Measurements from ENCODE around the gene F11R. TPM values are rescaled to one million over a fixed set of nuclear protein-coding genes. Genes with fewer than 3 reads are reported as not detected.

F11R gene
- total RNA-seq, 4 donors from 2014 or later = 4.5 to 28.2 (median 9.9) TPM

DNA sequence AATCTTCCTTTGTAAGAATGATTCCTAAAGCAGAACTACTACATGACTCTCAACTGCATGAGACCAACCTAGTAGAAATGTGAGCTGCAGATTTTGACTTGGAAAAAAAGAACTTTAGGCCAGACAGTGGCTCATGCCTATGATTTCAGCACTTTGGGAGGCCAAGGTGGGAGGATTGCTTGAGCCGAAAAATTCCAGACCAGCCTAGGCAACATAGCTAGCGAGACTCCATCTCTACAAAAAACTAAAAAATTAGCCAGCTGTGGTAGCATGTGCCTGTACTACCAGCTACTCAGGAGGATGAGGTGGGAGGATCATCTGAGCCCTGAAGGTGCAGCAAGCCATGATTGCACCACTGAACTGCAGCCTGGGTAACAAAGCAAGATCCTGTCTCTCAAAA lies 41.7 kb downstream of the F11R start:
- Histone ChIP-seq H3K4me3 (no peak overlapping the region), H3K36me3 (no peaks in the 10 kb centered on the region), H3K27me3 (peaks cover 83% of the 10 kb centered on the region), H3K9me3 (no peaks in the 10 kb centered on the region), H3K4me1 (peaks cover 0 to 12% (median 0%) of the 10 kb centered on the region in 3 donors), H3K27ac (no peak overlapping the region)
- WGBS, 2 donors (ENCODE audit: low coverage in 1 of 2) = 88 to 92% methylated on average over 2 of the region's 2 CpGs
- no peak for TF ChIP-seq POLR2A (IDR thresholded peaks at IDR 0.05)
- TF ChIP-seq POLR2AphosphoS5 (IDR thresholded peaks at IDR 0.05) = no peak
- TF ChIP-seq, protein P1, sequence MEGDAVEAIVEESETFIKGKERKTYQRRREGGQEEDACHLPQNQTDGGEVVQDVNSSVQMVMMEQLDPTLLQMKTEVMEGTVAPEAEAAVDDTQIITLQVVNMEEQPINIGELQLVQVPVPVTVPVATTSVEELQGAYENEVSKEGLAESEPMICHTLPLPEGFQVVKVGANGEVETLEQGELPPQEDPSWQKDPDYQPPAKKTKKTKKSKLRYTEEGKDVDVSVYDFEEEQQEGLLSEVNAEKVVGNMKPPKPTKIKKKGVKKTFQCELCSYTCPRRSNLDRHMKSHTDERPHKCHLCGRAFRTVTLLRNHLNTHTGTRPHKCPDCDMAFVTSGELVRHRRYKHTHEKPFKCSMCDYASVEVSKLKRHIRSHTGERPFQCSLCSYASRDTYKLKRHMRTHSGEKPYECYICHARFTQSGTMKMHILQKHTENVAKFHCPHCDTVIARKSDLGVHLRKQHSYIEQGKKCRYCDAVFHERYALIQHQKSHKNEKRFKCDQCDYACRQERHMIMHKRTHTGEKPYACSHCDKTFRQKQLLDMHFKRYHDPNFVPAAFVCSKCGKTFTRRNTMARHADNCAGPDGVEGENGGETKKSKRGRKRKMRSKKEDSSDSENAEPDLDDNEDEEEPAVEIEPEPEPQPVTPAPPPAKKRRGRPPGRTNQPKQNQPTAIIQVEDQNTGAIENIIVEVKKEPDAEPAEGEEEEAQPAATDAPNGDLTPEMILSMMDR (IDR thresholded peaks at IDR 0.05) = no peak
- no peak for TF ChIP-seq EP300 (IDR thresholded peaks at IDR 0.05)
- ATAC-seq = no peak

DNA sequence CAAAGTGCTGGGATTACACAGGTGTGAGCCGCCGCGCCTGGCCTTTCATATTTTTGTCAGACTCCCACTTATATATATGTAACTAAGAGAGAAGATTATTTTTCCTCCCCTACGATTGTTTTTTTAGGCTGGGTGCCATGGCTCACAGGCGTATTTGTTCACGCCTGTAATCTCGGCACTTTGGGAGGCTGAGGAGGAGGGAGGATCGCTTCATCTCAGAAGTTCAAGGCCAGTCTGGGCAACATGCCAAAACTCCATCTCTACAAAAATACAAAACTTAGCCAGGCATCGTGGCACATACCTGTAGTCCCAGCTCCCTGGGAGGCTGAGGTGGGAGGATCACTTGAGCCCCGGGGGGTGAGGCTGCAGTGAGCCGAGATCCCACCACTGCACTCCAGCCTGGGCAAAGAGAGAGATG lies 42.4 kb downstream of the F11R start:
- H3K36me3 ChIP-seq = no peaks in the 10 kb centered on the region
- ATAC-seq = no peak
- WGBS, 2 donors (ENCODE audit: low coverage in 1 of 2) = 40 to 52% methylated on average over 1 to 9 of the region's 11 CpGs
- no peak overlapping the region for H3K4me3 ChIP-seq
- H3K9me3 ChIP-seq = no peaks in the 10 kb centered on the region
- no peak overlapping the region for H3K27ac ChIP-seq
- no peak for TF ChIP-seq EP300 (IDR thresholded peaks at IDR 0.05)
- no peak for TF ChIP-seq POLR2AphosphoS5 (IDR thresholded peaks at IDR 0.05)
- TF ChIP-seq, protein P1 (IDR thresholded peaks at IDR 0.05) = no peak
- no peak for TF ChIP-seq POLR2A (IDR thresholded peaks at IDR 0.05)
- peaks cover 0 to 12% (median 0%) of the 10 kb centered on the region in 3 donors for H3K4me1 ChIP-seq
- peaks cover 87% of the 10 kb centered on the region for H3K27me3 ChIP-seq

DNA sequence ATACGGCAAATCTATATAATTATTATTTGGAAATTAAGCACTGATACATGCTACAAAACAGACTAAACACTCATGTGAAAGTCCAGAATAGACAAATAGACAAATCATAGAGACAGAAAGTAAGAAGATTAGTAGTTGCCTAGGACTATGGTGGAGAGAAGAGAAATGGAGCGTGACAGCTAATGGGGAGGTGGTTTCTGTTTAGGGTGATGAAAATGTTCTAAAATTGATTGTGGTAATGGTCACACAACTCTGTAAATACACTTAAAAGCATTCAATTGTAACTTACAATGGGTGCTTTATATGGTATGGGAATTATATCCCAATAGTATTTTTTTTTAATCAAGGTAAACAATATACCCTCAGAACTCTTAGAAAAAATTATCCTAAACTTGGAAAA lies 45.9 kb downstream of the F11R start:
- no peaks in the 10 kb centered on the region for H3K9me3 ChIP-seq
- WGBS, 2 donors (ENCODE audit: low coverage in 1 of 2) = 89 to 100% methylated on average over 1 to 2 of the region's 2 CpGs
- H3K27ac ChIP-seq = no peak overlapping the region

DNA sequence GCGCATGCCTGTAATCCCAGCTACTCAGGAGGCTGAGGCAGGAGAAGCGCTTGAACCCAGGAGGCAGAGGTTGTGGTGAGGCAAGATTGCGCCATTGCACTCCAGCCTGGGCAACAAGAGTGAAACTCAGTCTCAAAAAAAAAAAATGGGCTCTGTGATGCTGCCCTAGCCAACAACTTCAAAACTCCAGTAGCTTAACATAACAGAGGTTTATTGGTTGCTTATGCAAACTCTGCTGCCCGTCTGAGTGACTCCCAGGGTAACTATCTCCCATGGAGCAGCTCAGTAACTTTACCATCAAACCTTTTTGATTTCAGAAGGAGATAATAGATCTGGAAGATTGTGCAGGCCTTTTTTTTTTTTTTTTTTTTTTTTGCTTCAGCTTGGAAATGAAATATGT lies 47.5 kb downstream of the F11R start:
- Histone ChIP-seq H3K36me3 (no peaks in the 10 kb centered on the region), H3K27me3 (peaks cover 55% of the 10 kb centered on the region), H3K9me3 (no peaks in the 10 kb centered on the region), H3K4me3 (no peak overlapping the region), H3K27ac (no peak overlapping the region), H3K4me1 (no peaks in the 10 kb centered on the region)
- ATAC-seq = no peak
- WGBS, 2 donors (ENCODE audit: low coverage in 1 of 2) = 60 to 86% methylated on average over 1 to 4 of the region's 4 CpGs
- TF ChIP-seq, protein P1 (IDR thresholded peaks at IDR 0.05) = no peak
- TF ChIP-seq POLR2A (IDR thresholded peaks at IDR 0.05) = no peak
- no peak for TF ChIP-seq POLR2AphosphoS5 (IDR thresholded peaks at IDR 0.05)
- no peak for TF ChIP-seq EP300 (IDR thresholded peaks at IDR 0.05)

More for the DNA sequence above, 45.9 kb downstream of the F11R start:
- no peak for ATAC-seq
- H3K27me3 ChIP-seq = peaks cover 60% of the 10 kb centered on the region
- no peaks in the 10 kb centered on the region for H3K36me3 ChIP-seq
- TF ChIP-seq EP300 (IDR thresholded peaks at IDR 0.05) (no peak), POLR2A (IDR thresholded peaks at IDR 0.05) (no peak), POLR2AphosphoS5 (IDR thresholded peaks at IDR 0.05) (no peak)
- TF ChIP-seq, protein P1 (IDR thresholded peaks at IDR 0.05) = no peak
- no peaks in the 10 kb centered on the region for H3K4me1 ChIP-seq
- no peak overlapping the region for H3K4me3 ChIP-seq

DNA sequence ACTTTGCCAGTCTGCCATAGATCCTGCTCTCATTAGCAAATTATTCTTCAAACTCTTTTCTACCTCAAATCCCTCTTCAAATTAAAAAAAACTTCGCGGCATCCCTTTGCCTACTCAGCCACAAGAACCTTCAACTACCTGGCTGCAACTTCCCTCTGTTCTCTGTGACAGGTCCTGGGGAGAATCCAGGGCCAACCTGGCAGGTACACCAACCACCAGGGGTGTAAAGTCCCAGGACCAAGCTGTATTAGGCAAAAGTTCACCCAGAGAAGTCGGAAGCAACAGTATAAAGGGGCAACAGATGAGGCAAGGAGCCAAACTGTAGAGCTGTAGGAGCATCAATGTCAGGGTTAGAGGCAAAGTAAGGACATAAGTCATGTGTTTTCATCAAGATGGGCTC lies 48.0 kb downstream of the F11R start:
- peaks cover 51% of the 10 kb centered on the region for H3K27me3 ChIP-seq
- no peak overlapping the region for H3K4me3 ChIP-seq
- no peak for ATAC-seq
- H3K4me1 ChIP-seq = no peaks in the 10 kb centered on the region
- no peak overlapping the region for H3K27ac ChIP-seq
- no peaks in the 10 kb centered on the region for H3K9me3 ChIP-seq
- no peaks in the 10 kb centered on the region for H3K36me3 ChIP-seq
- 42% methylated on average over 3 of the region's 3 CpGs; no CpG with 5 or more reads in 1 of the 2 donors for WGBS, 2 donors (ENCODE audit: low coverage in 1 of 2)
- no peak for TF ChIP-seq EP300 (IDR thresholded peaks at IDR 0.05)
- no peak for TF ChIP-seq POLR2A (IDR thresholded peaks at IDR 0.05)
- no peak for TF ChIP-seq POLR2AphosphoS5 (IDR thresholded peaks at IDR 0.05)
